Activated naive CD4-positive, alpha-beta T cell treated with anti-CD3 and anti-CD28 coated beads, Interleukin-2, amount 50 U/mL, for 24 hours (primary cell): ENCODE results near the gene ALDH8A1.
"Not testable (repeated sequence)": the region's sequence is repeated elsewhere in the genome, so short reads cannot be mapped to it uniquely, and the experiment has no call there.

Experiments used
- H3K27ac Mint-ChIP-seq: one replicate; pipeline ENCODE4 v1.8.0; 2021; ENCODE audit warnings: mild to moderate bottlenecking, mixed read lengths
- H3K27me3 Mint-ChIP-seq: one replicate; pipeline ENCODE4 v1.8.0; 2021; ENCODE audit warnings: mixed read lengths
- H3K36me3 Mint-ChIP-seq: one replicate; pipeline ENCODE4 v1.8.0; 2021; ENCODE audit warnings: mixed read lengths
- H3K4me1 Mint-ChIP-seq: one replicate; pipeline ENCODE4 v1.8.0; 2021; ENCODE audit warnings: mixed read lengths
- H3K4me3 Mint-ChIP-seq: one replicate; pipeline ENCODE4 v1.8.0; 2021; ENCODE audit warnings: mild to moderate bottlenecking, mixed read lengths
- H3K9me3 Mint-ChIP-seq: one replicate; pipeline ENCODE4 v1.8.0; 2021; ENCODE audit warnings: mixed read lengths

ALDH8A1 gene

GRCh38 chr6:134904731-134905130 lies 45.2 kb downstream of the ALDH8A1 start:
- not testable (repeated sequence) for H3K4me1 Mint-ChIP-seq, H3K27ac Mint-ChIP-seq, H3K4me3 Mint-ChIP-seq, H3K9me3 Mint-ChIP-seq, H3K36me3 Mint-ChIP-seq, H3K27me3 Mint-ChIP-seq

GRCh38 chr6:134903448-134903847 lies 46.5 kb downstream of the ALDH8A1 start:
- no peaks in the 10 kb centered on the region for H3K27me3 Mint-ChIP-seq
- H3K9me3 Mint-ChIP-seq = no peaks in the 10 kb centered on the region

GRCh38 chr6:134902936-134903335 lies 47.0 kb downstream of the ALDH8A1 start:
- Mint-ChIP-seq H3K27ac (no peak overlapping the region), H3K36me3 (no peaks in the 10 kb centered on the region), H3K4me1 (no peaks in the 10 kb centered on the region), H3K9me3 (no peaks in the 10 kb centered on the region), H3K4me3 (no peak overlapping the region), H3K27me3 (no peaks in the 10 kb centered on the region)

More at GRCh38 chr6:134903448-134903847, 46.5 kb downstream of the ALDH8A1 start:
- no peak overlapping the region for H3K4me3 Mint-ChIP-seq
- H3K36me3 Mint-ChIP-seq = no peaks in the 10 kb centered on the region
- no peaks in the 10 kb centered on the region for H3K4me1 Mint-ChIP-seq
- H3K27ac Mint-ChIP-seq = no peak overlapping the region

GRCh38 chr6:134902074-134902861 lies 47.6 kb downstream of the ALDH8A1 start:
- Mint-ChIP-seq H3K36me3 (no peaks in the 10 kb centered on the region), H3K4me3 (no peak overlapping the region), H3K27ac (no peak overlapping the region), H3K4me1 (no peaks in the 10 kb centered on the region), H3K27me3 (no peaks in the 10 kb centered on the region), H3K9me3 (no peaks in the 10 kb centered on the region)

- Mint-ChIP-seq H3K4me3 (no peak overlapping the region), H3K9me3 (no peaks in the 10 kb centered on the region), H3K36me3 (no peaks in the 10 kb centered on the region), H3K27me3 (no peaks in the 10 kb centered on the region), H3K27ac (no peak overlapping the region), H3K4me1 (no peaks in the 10 kb centered on the region)
These were observed 51.3 kb downstream of the ALDH8A1 start for GRCh38 chr6:134898575-134898974.

GRCh38 chr6:134898166-134898565 lies 51.7 kb downstream of the ALDH8A1 start:
- H3K4me1 Mint-ChIP-seq, H3K27ac Mint-ChIP-seq, H3K27me3 Mint-ChIP-seq, H3K4me3 Mint-ChIP-seq, H3K9me3 Mint-ChIP-seq, H3K36me3 Mint-ChIP-seq: not testable (repeated sequence)

- peaks cover 1% of the 10 kb centered on the region for H3K27me3 Mint-ChIP-seq
- H3K36me3 Mint-ChIP-seq = peaks cover 1% of the 10 kb centered on the region
- peaks cover 3% of the 10 kb centered on the region for H3K9me3 Mint-ChIP-seq
- H3K27ac Mint-ChIP-seq = no peak overlapping the region
- no peaks in the 10 kb centered on the region for H3K4me1 Mint-ChIP-seq
- H3K4me3 Mint-ChIP-seq = no peak overlapping the region
These were observed 53.0 kb downstream of the ALDH8A1 start for GRCh38 chr6:134896910-134897309.

GRCh38 chr6:134894800-134895199 lies 55.1 kb downstream of the ALDH8A1 start:
- H3K4me1 Mint-ChIP-seq = no peaks in the 10 kb centered on the region
- peaks cover 3% of the 10 kb centered on the region for H3K27me3 Mint-ChIP-seq
- no peak overlapping the region for H3K4me3 Mint-ChIP-seq
- H3K27ac Mint-ChIP-seq = no peak overlapping the region
- peaks cover 1% of the 10 kb centered on the region for H3K36me3 Mint-ChIP-seq
- peaks cover 3% of the 10 kb centered on the region for H3K9me3 Mint-ChIP-seq

GRCh38 chr6:134892362-134892761 lies 57.5 kb downstream of the ALDH8A1 start:
- Mint-ChIP-seq H3K27me3 (peaks cover 5% of the 10 kb centered on the region), H3K4me1 (no peaks in the 10 kb centered on the region), H3K36me3 (peaks cover 1% of the 10 kb centered on the region), H3K27ac (no peak overlapping the region), H3K9me3 (peaks cover 3% of the 10 kb centered on the region), H3K4me3 (no peak overlapping the region)

- Mint-ChIP-seq H3K4me3 (no peak overlapping the region), H3K4me1 (no peaks in the 10 kb centered on the region), H3K27me3 (peaks cover 5% of the 10 kb centered on the region), H3K36me3 (peaks cover 1% of the 10 kb centered on the region), H3K9me3 (peaks cover 3% of the 10 kb centered on the region), H3K27ac (no peak overlapping the region)
These were observed 58.3 kb downstream of the ALDH8A1 start for GRCh38 chr6:134891633-134892032.

GRCh38 chr6:134888316-134888715 lies 61.6 kb downstream of the ALDH8A1 start:
- Mint-ChIP-seq H3K9me3 (peaks cover 3% of the 10 kb centered on the region), H3K27me3 (peaks cover 6% of the 10 kb centered on the region), H3K4me1 (no peaks in the 10 kb centered on the region), H3K27ac (no peak overlapping the region), H3K4me3 (no peak overlapping the region), H3K36me3 (peaks cover 1% of the 10 kb centered on the region)

- Mint-ChIP-seq H3K4me3 (no peak overlapping the region), H3K36me3 (no peaks in the 10 kb centered on the region), H3K27ac (no peak overlapping the region), H3K27me3 (peaks cover 4% of the 10 kb centered on the region), H3K9me3 (no peaks in the 10 kb centered on the region), H3K4me1 (no peaks in the 10 kb centered on the region)
These were observed 65.1 kb downstream of the ALDH8A1 start for GRCh38 chr6:134884752-134885151.

GRCh38 chr6:134883314-134883713 lies 66.6 kb downstream of the ALDH8A1 start:
- Mint-ChIP-seq H3K27ac (no peak overlapping the region), H3K36me3 (no peaks in the 10 kb centered on the region), H3K27me3 (peaks cover 4% of the 10 kb centered on the region), H3K9me3 (no peaks in the 10 kb centered on the region), H3K4me1 (no peaks in the 10 kb centered on the region), H3K4me3 (no peak overlapping the region)

GRCh38 chr6:134882426-134883038 lies 67.4 kb downstream of the ALDH8A1 start:
- peaks cover 1% of the 10 kb centered on the region for H3K27me3 Mint-ChIP-seq
- no peak overlapping the region for H3K4me3 Mint-ChIP-seq
- H3K27ac Mint-ChIP-seq = no peak overlapping the region
- no peaks in the 10 kb centered on the region for H3K36me3 Mint-ChIP-seq
- H3K9me3 Mint-ChIP-seq = no peaks in the 10 kb centered on the region
- no peaks in the 10 kb centered on the region for H3K4me1 Mint-ChIP-seq

- Mint-ChIP-seq H3K27ac (no peak overlapping the region), H3K4me1 (no peaks in the 10 kb centered on the region), H3K4me3 (no peak overlapping the region)
These were observed 69.3 kb downstream of the ALDH8A1 start for GRCh38 chr6:134880487-134881190.

GRCh38 chr6:134878136-134878535 lies 71.8 kb downstream of the ALDH8A1 start:
- Mint-ChIP-seq H3K4me3 (no peak overlapping the region), H3K4me1 (peaks cover 13% of the 10 kb centered on the region), H3K9me3 (peaks cover 5% of the 10 kb centered on the region), H3K27me3 (no peaks in the 10 kb centered on the region), H3K27ac (no peak overlapping the region), H3K36me3 (no peaks in the 10 kb centered on the region)

More at GRCh38 chr6:134880487-134881190, 69.3 kb downstream of the ALDH8A1 start:
- Mint-ChIP-seq H3K9me3 (no peaks in the 10 kb centered on the region), H3K36me3 (no peaks in the 10 kb centered on the region), H3K27me3 (peaks cover 1% of the 10 kb centered on the region)
